HepG2 (cell line): ENCODE results near the gene SPHK1. TPM values are rescaled to one million over a fixed set of nuclear protein-coding genes. Genes with fewer than 3 reads are reported as not detected.
A peak's percentile ranks its signal among the peaks of the same experiment; 100 is the strongest.

ENCODE experiments used
- CBX1 ChIP-seq: IDR thresholded peaks from one replicate; pipeline ENCODE4 v1.6.1; 2016; ENCODE audit warnings: antibody characterized with exemption, low read depth
- CEBPG ChIP-seq: IDR thresholded peaks from 2 replicates; pipeline ENCODE4 v1.6.1; 2016
- DNMT1 ChIP-seq: sonication (generic); formaldehyde crosslinking; IDR thresholded peaks from 2 replicates; pipeline ENCODE4 v1.5.1; 2020; ENCODE audit warnings: mild to moderate bottlenecking, missing genetic modification reagents
- DZIP1 ChIP-seq: sonication (generic); formaldehyde crosslinking; IDR thresholded peaks from 2 replicates; pipeline ENCODE4 v1.5.0; 2020; ENCODE audit warnings: mild to moderate bottlenecking, missing genetic modification reagents
- ETV6 ChIP-seq: sonication (generic); formaldehyde crosslinking; conservative IDR thresholded peaks from 2 replicates; pipeline ENCODE4 v1.4.0; 2020; ENCODE audit warnings: missing genetic modification reagents
- HCFC1 ChIP-seq: fragments of 150-350 bp; IDR thresholded peaks from 2 replicates; pipeline ENCODE4 v1.6.1; 2014; ENCODE audit warnings: low read depth, low read length
- NR3C1 ChIP-seq: sonication (generic); formaldehyde crosslinking; IDR thresholded peaks from 2 replicates; pipeline ENCODE4 v1.4.0; 2020; ENCODE audit warnings: missing genetic modification reagents
- PTBP1 ChIP-seq: fragments of 200-400 bp; formaldehyde crosslinking; IDR thresholded peaks from 2 replicates; pipeline ENCODE4 v1.6.1; 2018; ENCODE audit warnings: low read length, low read depth; ENCODE audit not compliant: poor library complexity, severe bottlenecking
- REL ChIP-seq: sonication (generic); formaldehyde crosslinking; conservative IDR thresholded peaks from 2 replicates; pipeline ENCODE4 v1.8.0; 2022; ENCODE audit warnings: mild to moderate bottlenecking, missing genetic modification reagents, moderate library complexity
- RFX1 ChIP-seq: fragments of 450-650 bp; IDR thresholded peaks from 2 replicates; pipeline ENCODE4 v1.6.1; 2017
- RFXANK ChIP-seq: IDR thresholded peaks from 2 replicates; pipeline ENCODE4 v1.6.1; 2016
- SP140L ChIP-seq: sonication (generic); formaldehyde crosslinking; IDR thresholded peaks from 2 replicates; pipeline ENCODE4 v1.4.0; 2020; ENCODE audit warnings: missing genetic modification reagents, borderline replicate concordance
- XRCC5 ChIP-seq: fragments of 200-400 bp; formaldehyde crosslinking; optimal IDR thresholded peaks from 2 replicates; pipeline ENCODE3; 2017; ENCODE audit warnings: mild to moderate bottlenecking, low read length
- ZBTB38 ChIP-seq: sonication (generic); formaldehyde crosslinking; IDR thresholded peaks from 2 replicates; pipeline ENCODE4 v1.5.1; 2020; ENCODE audit warnings: mild to moderate bottlenecking, missing genetic modification reagents
- ZMAT5 ChIP-seq: sonication (generic); formaldehyde crosslinking; IDR thresholded peaks from 2 replicates; pipeline ENCODE4 v1.5.0; 2020; ENCODE audit warnings: mild to moderate bottlenecking, low read depth, missing genetic modification reagents, borderline replicate concordance
- ZNF101 ChIP-seq: sonication (generic); formaldehyde crosslinking; IDR thresholded peaks from 2 replicates; pipeline ENCODE4 v1.4.0; 2020; ENCODE audit warnings: mild to moderate bottlenecking, low read depth, missing genetic modification reagents, borderline replicate concordance
- ZNF121 ChIP-seq: sonication (generic); formaldehyde crosslinking; IDR thresholded peaks from 2 replicates; pipeline ENCODE4 v1.5.0; 2020; ENCODE audit warnings: mild to moderate bottlenecking, missing genetic modification reagents
- ZNF275 ChIP-seq: sonication (generic); formaldehyde crosslinking; IDR thresholded peaks from 2 replicates; pipeline ENCODE4 v1.8.0; 2022; ENCODE audit warnings: missing genetic modification reagents, mild to moderate bottlenecking, inconsistent platforms, borderline replicate concordance
- ZNF841 ChIP-seq: sonication (generic); formaldehyde crosslinking; IDR thresholded peaks from 2 replicates; pipeline ENCODE4 v1.8.1; 2023; ENCODE audit warnings: missing genetic modification reagents, borderline replicate concordance
- polyA plus RNA-seq, 8 experiments: library from polyadenylated mRNA; depleted of rRNA in 3 of 8; stranded (reverse) in 7 of 8; unstranded in 1 of 8; fragments of >200 nt; fragmentation: Illumina TruSeq in 4 of 8; extraction: Trizol in 4 of 8; gene quantifications; 2 replicates each; pipeline versions ENCODE4 v1.2.1 to v1.2.3, GENCODE V29; 2011 to 2016; ENCODE audit warnings: low read depth in 4 of 8, missing spikeins in 1 of 8, mixed read lengths in 1 of 8; ENCODE audit not compliant: insufficient read depth in 1 of 8
- total RNA-seq, 5 experiments: library from RNA; depleted of rRNA; stranded (reverse); fragments of >200 nt; fragmentation: Illumina TruSeq; extraction: Trizol; gene quantifications; 2 replicates each; pipeline ENCODE4 v1.2.3, GENCODE V29; 2016; ENCODE audit warnings: low read depth in 1 of 5
- TF ChIP-seq, protein P1 (sequence below), 2 experiments: sonication (generic) in 1 of 2; formaldehyde crosslinking in 1 of 2; IDR thresholded peaks; 2 replicates each; pipeline versions ENCODE4 v1.4.0 to v1.6.1; 2018 to 2020; ENCODE audit warnings: missing genetic modification reagents in 2 of 2, borderline replicate concordance in 1 of 2, low read depth in 1 of 2, mild to moderate bottlenecking in 1 of 2, missing biosample characterization in 1 of 2
- TF ChIP-seq, protein P2 (sequence below): sonication (generic); formaldehyde crosslinking; IDR thresholded peaks from 2 replicates; pipeline ENCODE4 v1.5.1; 2020; ENCODE audit warnings: missing genetic modification reagents, mild to moderate bottlenecking, borderline replicate concordance

SPHK1 gene
- total and polyA plus RNA-seq, 2 of the 13 experiments (the other 11 are each of a cell fraction or from before 2014, with no cell fraction given): 129 to 160 TPM

DNA sequence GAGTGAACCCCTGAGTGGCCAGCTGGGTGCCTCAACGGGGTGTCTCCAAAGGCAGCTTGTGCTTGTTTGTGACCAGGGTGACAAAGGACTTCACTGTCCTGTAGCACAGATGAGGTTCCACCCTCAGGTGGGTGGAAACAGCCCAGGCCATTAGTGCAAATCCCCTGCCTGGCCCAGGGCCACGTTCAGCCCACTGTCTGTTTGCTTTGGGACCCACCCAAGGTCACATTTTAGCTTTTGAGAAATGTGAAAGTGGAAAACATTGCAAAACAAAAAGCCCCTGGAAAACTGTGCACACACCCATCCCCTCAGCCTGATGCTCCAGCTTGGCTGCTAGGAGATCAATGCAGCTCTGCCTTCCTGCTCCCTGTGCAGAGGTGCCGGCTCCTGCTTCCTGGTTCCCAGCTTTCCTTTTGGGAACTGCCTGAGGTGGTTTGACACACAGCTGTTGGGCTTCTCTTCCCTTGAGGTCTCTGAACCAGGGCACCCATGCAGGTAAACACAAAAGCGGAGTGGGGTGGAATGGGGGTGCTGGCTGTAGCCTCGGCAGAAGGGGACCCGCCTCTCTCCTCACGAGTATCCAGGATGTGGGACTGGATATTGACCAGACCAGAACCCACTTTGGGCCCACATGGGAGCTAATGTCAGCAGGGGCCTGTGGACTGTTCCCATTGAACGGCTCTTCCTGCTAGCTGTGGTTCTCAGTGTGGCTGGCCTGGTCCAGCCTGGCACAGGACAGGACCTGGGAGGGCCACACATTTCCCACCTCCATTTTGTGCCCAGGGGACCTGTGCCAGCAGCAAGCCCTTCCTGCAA, 7.9 kb upstream of the SPHK1 start (continued):
- TF ChIP-seq ZMAT5 (CRISPR knock-in tag): no peak
- peak; percentile 90 for TF ChIP-seq CEBPG
- TF ChIP-seq ZBTB38 (CRISPR knock-in tag): peak; percentile 26
- peak; percentile 23; the same call in 1 of the 2 replicates for TF ChIP-seq ETV6 (CRISPR knock-in tag)
- TF ChIP-seq ZNF101 (CRISPR knock-in tag): no peak
- TF ChIP-seq, protein P1, sequence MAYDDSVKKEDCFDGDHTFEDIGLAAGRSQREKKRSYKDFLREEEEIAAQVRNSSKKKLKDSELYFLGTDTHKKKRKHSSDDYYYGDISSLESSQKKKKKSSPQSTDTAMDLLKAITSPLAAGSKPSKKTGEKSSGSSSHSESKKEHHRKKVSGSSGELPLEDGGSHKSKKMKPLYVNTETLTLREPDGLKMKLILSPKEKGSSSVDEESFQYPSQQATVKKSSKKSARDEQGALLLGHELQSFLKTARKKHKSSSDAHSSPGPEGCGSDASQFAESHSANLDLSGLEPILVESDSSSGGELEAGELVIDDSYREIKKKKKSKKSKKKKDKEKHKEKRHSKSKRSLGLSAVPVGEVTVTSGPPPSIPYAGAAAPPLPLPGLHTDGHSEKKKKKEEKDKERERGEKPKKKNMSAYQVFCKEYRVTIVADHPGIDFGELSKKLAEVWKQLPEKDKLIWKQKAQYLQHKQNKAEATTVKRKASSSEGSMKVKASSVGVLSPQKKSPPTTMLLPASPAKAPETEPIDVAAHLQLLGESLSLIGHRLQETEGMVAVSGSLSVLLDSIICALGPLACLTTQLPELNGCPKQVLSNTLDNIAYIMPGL (CRISPR knock-in tag; IDR thresholded peaks at IDR 0.05; ENCODE audit: borderline replicate concordance in 1 of 2, low read depth in 1 of 2): peak in 1 of 2 experiments; percentile 71; a peak in 3 of 4 replicates
- no peak for TF ChIP-seq DNMT1
- TF ChIP-seq ZNF121: peak; percentile 86
- peak; percentile 68; the same call in 1 of the 2 replicates for TF ChIP-seq REL (CRISPR knock-in tag)
- no peak; the same call in 1 of the 2 replicates for TF ChIP-seq RFXANK (CRISPR knock-in tag)
- TF ChIP-seq PTBP1: peak; percentile 50
- TF ChIP-seq DZIP1 (CRISPR knock-in tag): no peak
- no peak for TF ChIP-seq SP140L (CRISPR knock-in tag)
- TF ChIP-seq, protein P2, sequence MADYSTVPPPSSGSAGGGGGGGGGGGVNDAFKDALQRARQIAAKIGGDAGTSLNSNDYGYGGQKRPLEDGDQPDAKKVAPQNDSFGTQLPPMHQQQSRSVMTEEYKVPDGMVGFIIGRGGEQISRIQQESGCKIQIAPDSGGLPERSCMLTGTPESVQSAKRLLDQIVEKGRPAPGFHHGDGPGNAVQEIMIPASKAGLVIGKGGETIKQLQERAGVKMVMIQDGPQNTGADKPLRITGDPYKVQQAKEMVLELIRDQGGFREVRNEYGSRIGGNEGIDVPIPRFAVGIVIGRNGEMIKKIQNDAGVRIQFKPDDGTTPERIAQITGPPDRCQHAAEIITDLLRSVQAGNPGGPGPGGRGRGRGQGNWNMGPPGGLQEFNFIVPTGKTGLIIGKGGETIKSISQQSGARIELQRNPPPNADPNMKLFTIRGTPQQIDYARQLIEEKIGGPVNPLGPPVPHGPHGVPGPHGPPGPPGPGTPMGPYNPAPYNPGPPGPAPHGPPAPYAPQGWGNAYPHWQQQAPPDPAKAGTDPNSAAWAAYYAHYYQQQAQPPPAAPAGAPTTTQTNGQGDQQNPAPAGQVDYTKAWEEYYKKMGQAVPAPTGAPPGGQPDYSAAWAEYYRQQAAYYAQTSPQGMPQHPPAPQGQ (CRISPR knock-in tag): no peak
- peak; percentile 43 for TF ChIP-seq XRCC5
- no peak for TF ChIP-seq ZNF841 (CRISPR knock-in tag)
- TF ChIP-seq NR3C1 (CRISPR knock-in tag): no peak
- no peak for TF ChIP-seq HCFC1
- TF ChIP-seq ZNF275 (CRISPR knock-in tag): peak; percentile 88; the same call in 1 of the 2 replicates
- TF ChIP-seq CBX1: no peak
- TF ChIP-seq RFX1: 0 out of 2 replicates have a peak, but pooled peaks have one; percentile 4
